Activated CD8-positive, alpha-beta memory T cell treated with anti-CD3 and anti-CD28 coated beads, Interleukin-2, amount 10 ng/mL, durations not matched to agents 7 days and 5 days (primary cell): ENCODE measurements around the gene NUCKS1. TPM values are rescaled to one million over a fixed set of nuclear protein-coding genes. Genes with fewer than 3 reads are reported as not detected.
"Not testable (repeated sequence)": the region's sequence is repeated elsewhere in the genome, so short reads cannot be mapped to it uniquely, and the experiment has no call there.

Source experiments
- ATAC-seq: fragments of 150-1000 bp; cut with Tn5 transposase; one replicate; pipeline ENCODE4 v1.10.0; 2021; ENCODE audit warnings: moderate library complexity
- CTCF ChIA-PET: fragments of 350-600 bp; sonication (Branson Sonifier 250); formaldehyde crosslinking; loops from one replicate; lab custom pipeline; 2021; ENCODE audit warnings: antibody characterized with exemption; lab: Charles Lee
- DNase-seq: peaks from one replicate; pipeline ENCODE4 v3.0.0-alpha.2; 2020
- H3K27ac Mint-ChIP-seq: one replicate; pipeline ENCODE4 v1.8.0; 2021; ENCODE audit warnings: mild to moderate bottlenecking, mixed read lengths
- H3K27me3 Mint-ChIP-seq: one replicate; pipeline ENCODE4 v1.8.0; 2021; ENCODE audit warnings: mixed read lengths
- H3K36me3 Mint-ChIP-seq: one replicate; pipeline ENCODE4 v1.8.0; 2021; ENCODE audit warnings: mild to moderate bottlenecking, mixed read lengths
- H3K4me1 Mint-ChIP-seq: one replicate; pipeline ENCODE4 v1.8.0; 2021; ENCODE audit warnings: mixed read lengths
- H3K4me3 Mint-ChIP-seq: one replicate; pipeline ENCODE4 v1.8.0; 2021; ENCODE audit warnings: mild to moderate bottlenecking, moderate library complexity, mixed read lengths
- H3K9me3 Mint-ChIP-seq: one replicate; pipeline ENCODE4 v1.8.0; 2022; ENCODE audit warnings: low read depth, mixed read lengths
- total RNA-seq, 2 experiments: library from RNA; stranded (reverse); gene quantifications; one replicate each; pipeline ENCODE4 v1.2.3, GENCODE V29; 2021

Gene NUCKS1
- total RNA-seq, 2 experiments from 2014 or later: 179 to 211 TPM

DNA sequence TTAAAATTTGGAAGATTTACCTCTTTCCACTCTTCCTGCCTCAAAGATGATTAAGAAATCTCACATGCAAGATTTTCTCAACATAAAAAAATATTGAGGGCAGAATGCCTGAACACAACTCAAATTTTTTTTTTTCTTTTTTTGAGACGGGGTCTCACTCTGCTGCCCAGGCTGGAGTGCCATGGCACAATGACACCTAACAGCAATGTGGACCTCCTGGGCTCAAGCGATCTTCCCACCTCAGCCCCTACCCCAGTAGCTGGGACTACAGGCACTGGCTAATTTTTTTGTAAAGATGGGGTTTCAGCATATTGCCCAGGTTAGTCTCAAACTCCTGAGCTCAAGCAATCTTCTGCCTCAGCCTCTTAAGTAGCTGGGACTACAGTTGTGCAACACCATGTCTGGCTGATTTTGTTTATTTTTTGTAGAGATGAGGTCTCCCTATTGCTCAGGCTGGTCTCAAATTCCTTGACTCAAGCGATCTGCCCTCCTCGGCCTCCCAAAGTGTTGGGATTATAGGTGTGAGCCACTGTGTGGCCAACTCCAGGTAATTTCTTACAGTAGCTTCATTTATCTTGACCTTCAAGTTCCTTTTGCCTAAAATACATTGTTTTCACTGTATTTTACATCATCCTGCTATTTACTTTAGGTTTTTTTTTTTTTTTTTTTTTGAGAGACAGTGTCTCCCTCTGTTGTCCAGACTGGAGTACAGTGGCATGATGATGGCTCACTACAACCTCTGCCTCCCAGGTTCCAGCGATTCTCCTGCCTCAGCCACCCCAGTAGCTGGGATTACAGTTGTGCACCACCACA, 10.4 kb downstream of the NUCKS1 start:
- Mint-ChIP-seq H3K36me3 (peaks cover 24% of the 10 kb centered on the region), H3K4me1 (peaks cover 42% of the 10 kb centered on the region), H3K9me3 (no peaks in the 10 kb centered on the region), H3K4me3 (no peak overlapping the region), H3K27me3 (no peaks in the 10 kb centered on the region), H3K27ac (no peak overlapping the region)
- no peak for DNase-seq
- CTCF ChIA-PET: interaction anchor here (0.6 to 2.1 kb wide), 6 partner anchors 10 to 738 kb away, joined by 3 to 4 read pairs (median 3); no protein-coding TSS in a partner anchor
- no peak for ATAC-seq

DNA sequence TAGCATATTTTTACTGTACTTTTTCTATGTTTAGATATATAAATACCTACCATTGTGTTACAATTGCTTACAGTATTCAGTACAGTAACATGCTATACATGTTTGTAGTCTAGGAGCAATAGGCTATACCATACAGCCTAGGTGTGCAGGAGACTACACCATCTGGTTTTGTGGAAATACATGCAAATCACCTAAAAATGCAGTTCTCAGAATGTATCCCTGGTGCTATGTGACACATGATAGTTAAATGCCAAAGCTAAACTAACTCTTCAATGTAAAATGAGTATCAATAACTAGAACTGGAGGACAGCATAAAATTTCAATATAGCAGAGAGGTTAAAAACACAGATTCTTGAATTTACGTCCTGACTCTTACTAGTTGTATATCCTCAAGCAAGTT, 14.8 kb downstream of the NUCKS1 start:
- peaks cover 39% of the 10 kb centered on the region for H3K36me3 Mint-ChIP-seq
- no peak overlapping the region for H3K4me3 Mint-ChIP-seq
- DNase-seq (no peak), ATAC-seq (no peak)
- CTCF ChIA-PET: interaction anchor here (0.7 kb wide), 1 partner anchor 48 kb away, joined by 4 read pairs; no protein-coding TSS in a partner anchor
- peaks cover 45% of the 10 kb centered on the region for H3K4me1 Mint-ChIP-seq
- no peaks in the 10 kb centered on the region for H3K9me3 Mint-ChIP-seq
- no peak overlapping the region for H3K27ac Mint-ChIP-seq
- H3K27me3 Mint-ChIP-seq: no peaks in the 10 kb centered on the region

DNA sequence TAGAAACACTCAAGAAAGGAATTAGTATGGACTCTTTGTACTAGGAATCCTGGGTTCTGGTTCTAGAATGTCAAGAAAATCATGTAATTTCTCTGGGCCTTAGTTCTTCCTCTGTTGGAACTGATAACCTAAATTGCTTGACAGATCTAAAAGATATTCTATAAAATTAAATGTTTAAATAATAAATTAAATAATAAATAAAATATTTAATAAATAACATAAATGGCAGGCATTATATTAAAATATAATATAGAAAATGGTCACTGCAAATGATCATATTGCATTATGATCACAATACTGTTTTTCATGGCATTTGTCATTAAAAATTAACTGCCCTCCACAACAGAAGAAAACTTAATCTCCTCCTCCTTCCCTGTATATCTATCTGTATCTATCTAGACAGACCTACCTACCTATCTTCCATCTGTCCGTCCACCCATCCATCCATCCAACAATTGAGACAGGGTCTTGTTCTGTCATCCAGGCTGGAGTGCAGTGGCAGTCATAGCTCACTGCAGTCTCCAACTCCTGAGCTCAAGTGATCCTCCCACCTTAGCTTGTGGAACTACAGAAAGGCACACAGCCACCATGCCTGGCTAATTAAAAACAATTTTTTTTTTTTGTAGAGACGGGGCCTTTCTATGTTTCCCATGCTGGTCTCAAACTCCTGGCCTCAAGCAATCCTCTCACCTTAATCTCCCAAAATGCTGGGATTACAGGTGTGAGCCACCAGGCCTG, 16.4 kb downstream of the NUCKS1 start:
- ATAC-seq (no peak), DNase-seq (no peak)
- H3K4me3 Mint-ChIP-seq: no peak overlapping the region
- peaks cover 41% of the 10 kb centered on the region for H3K36me3 Mint-ChIP-seq
- H3K27ac Mint-ChIP-seq: peak overlapping the region; percentile 12
- CTCF ChIA-PET: interaction anchor here (0.6 to 2.6 kb wide), 2 partner anchors 22 to 93 kb away, joined by 3 to 10 read pairs; no protein-coding TSS in a partner anchor
- H3K27me3 Mint-ChIP-seq: no peaks in the 10 kb centered on the region
- no peaks in the 10 kb centered on the region for H3K9me3 Mint-ChIP-seq
- peaks cover 37% of the 10 kb centered on the region for H3K4me1 Mint-ChIP-seq

DNA sequence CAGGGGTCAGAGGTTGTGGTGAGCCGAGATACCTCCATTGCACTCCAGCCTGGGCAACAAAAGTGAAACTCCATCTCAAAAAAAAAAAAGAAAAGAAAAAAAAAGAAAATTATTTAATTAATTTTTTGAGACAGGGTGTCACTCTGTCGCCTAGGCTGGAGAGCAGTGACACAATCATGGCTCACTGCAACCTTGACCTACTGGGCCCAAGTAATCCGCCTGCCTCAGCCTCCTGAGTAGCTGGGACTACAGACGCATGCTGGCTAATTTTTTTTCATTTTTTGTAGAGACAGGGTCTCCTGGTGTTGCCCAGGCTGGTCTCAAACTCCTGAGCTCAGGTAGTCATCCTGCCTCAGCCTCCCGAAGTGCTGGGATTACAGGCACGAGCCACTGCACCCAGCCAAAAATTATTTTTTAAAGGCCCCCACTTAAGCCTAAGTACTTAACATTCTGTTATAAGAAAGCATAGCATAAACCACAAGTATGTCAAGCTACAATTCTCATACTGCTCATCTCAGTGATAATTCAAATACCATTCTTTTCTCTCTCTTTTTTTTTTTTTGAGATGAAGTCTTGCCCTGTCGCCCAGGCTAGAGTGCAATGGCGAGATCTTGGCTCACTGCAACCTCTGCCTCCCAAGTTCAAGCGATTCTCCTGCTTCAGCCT, 19.9 kb downstream of the NUCKS1 start:
- CTCF ChIA-PET: interaction anchor here (0.9 to 2.0 kb wide), 4 partner anchors 9 to 247 kb away, joined by 3 to 4 read pairs (median 4); no protein-coding TSS in a partner anchor
- H3K36me3 Mint-ChIP-seq: peaks cover 55% of the 10 kb centered on the region
- H3K27ac Mint-ChIP-seq: no peak overlapping the region
- no peaks in the 10 kb centered on the region for H3K9me3 Mint-ChIP-seq
- no peak overlapping the region for H3K4me3 Mint-ChIP-seq
- ATAC-seq (no peak), DNase-seq (no peak)
- peaks cover 29% of the 10 kb centered on the region for H3K4me1 Mint-ChIP-seq
- no peaks in the 10 kb centered on the region for H3K27me3 Mint-ChIP-seq

DNA sequence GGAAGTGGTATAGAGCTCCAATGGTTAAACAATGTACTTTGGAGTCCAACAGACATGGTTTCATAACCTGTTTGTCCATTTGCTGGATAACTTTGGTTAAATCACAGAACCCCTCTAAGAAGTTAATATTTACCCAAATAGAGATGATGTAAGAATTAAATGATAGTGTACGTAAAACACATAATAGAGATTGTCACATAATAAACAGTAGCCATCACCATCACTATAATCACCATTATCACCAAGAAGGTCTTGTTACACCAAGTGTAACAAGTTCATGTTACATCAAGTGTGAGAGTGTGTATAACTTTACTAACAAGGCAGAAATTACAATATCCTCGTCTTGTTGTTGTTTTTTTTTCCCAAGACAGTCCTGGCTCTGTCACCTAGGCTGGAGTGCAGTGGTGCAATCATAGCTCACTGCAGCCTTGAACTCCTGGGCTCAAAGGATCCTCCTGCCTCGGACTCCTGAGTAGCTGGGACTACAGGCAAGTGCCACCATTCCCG, 23.3 kb downstream of the NUCKS1 start:
- Mint-ChIP-seq H3K4me1 (peaks cover 19% of the 10 kb centered on the region), H3K27me3 (no peaks in the 10 kb centered on the region), H3K36me3 (peaks cover 58% of the 10 kb centered on the region), H3K4me3 (no peak overlapping the region), H3K9me3 (no peaks in the 10 kb centered on the region), H3K27ac (no peak overlapping the region)
- CTCF ChIA-PET: interaction anchor here (1.3 to 4.2 kb wide), 2 partner anchors 15 to 16 kb away, joined by 4 to 26 read pairs; no protein-coding TSS in a partner anchor
- DNase-seq (no peak), ATAC-seq (no peak)

DNA sequence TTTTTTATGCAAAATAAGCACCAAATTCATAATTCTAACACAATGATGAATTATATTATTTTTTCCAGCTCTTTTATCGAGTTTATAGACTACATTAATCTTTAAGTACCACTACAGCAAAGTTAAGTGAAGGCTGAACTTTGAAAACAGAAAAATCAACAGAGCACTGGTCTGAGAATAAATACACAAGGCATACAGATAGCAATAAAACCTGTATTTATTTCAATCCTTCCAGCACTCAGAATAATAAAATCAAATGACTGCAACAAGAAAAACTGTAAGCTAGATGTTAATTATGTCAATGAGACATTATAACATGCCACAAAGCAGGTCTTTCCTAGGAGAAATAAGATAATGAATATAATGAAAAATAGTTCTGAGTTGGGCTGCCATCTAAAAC, 24.5 kb downstream of the NUCKS1 start:
- Mint-ChIP-seq H3K27me3 (no peaks in the 10 kb centered on the region), H3K36me3 (peaks cover 58% of the 10 kb centered on the region), H3K4me3 (no peak overlapping the region), H3K27ac (no peak overlapping the region), H3K4me1 (peaks cover 18% of the 10 kb centered on the region), H3K9me3 (no peaks in the 10 kb centered on the region)
- ATAC-seq (no peak), DNase-seq (no peak)
- CTCF ChIA-PET: interaction anchor here (0.8 to 4.2 kb wide), 4 partner anchors 12 to 196 kb away, joined by 3 to 26 read pairs (median 4); no protein-coding TSS in a partner anchor

DNA sequence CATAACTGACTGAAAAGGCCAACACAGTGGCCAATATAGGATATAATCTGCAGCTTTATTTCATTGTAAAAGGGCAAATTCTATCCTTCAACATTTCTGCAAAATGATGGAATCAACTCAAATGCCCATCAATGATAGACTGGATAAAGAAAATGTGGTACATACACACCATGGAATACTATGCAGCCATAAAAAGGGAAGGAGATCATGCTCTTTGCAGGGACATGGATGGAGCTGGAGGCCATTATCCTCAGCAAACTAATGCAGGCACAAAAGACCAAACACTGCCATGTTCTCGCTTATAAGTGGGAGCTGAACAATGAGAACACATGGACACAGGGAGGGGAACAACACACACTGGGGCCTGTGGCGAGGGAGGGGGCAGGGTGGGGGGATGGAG, 29.2 kb downstream of the NUCKS1 start:
- not testable (repeated sequence) for H3K9me3 Mint-ChIP-seq, DNase-seq, ATAC-seq, H3K27ac Mint-ChIP-seq, H3K27me3 Mint-ChIP-seq, H3K4me3 Mint-ChIP-seq
- CTCF ChIA-PET: interaction anchor here (1.0 to 3.2 kb wide), 5 partner anchors 10 to 493 kb away, joined by 3 to 12 read pairs (median 3); partner anchors contain the start of gene TMCC2
- H3K36me3 Mint-ChIP-seq: peaks cover 67% of the 10 kb centered on the region
- H3K4me1 Mint-ChIP-seq: peaks cover 25% of the 10 kb centered on the region

DNA sequence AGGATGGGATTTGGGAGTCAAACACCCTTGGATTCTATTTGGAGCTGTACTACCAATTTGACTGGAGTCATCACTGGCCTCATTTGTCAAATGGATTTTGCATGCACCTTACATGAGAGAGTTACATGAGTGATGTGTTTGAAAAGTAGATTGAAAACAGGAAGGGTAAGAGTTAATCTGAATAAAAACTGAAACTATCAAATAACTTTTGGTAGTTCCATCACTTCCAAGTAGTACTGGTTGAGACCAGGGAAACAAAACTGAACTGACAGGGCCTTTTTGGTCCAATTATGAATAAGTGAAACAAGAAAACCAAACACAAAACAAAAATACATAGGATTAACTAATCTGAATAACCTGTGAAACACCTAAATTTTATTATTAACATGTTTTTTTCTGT, 30.2 kb downstream of the NUCKS1 start:
- no peaks in the 10 kb centered on the region for H3K27me3 Mint-ChIP-seq
- DNase-seq (no peak), ATAC-seq (peak; percentile 42)
- peak overlapping the region; percentile 58 for H3K27ac Mint-ChIP-seq
- H3K4me3 Mint-ChIP-seq: no peak overlapping the region
- no peaks in the 10 kb centered on the region for H3K9me3 Mint-ChIP-seq
- CTCF ChIA-PET: interaction anchor here (3.2 kb wide), 1 partner anchor 60 kb away, joined by 12 read pairs; no protein-coding TSS in a partner anchor
- H3K4me1 Mint-ChIP-seq: peaks cover 24% of the 10 kb centered on the region
- peaks cover 67% of the 10 kb centered on the region for H3K36me3 Mint-ChIP-seq

DNA sequence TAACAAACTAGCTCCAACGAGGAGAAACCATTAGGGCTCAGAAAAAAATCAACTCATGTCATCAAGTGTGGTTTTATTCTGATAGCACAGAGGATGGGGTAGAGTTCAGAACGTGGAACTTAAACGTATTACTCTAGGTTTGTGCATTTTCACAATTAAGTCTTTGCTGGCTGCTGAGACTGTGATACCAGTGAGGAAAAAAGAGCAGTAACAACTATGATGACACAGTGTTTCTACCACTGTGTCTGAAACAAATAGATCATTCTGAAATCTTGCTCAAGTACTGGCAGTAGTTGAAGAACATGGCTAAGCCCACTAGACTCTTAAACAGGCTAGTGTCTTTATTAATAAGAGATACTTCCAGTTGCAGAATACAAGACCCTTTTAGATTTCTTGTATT, 31.0 kb downstream of the NUCKS1 start:
- peaks cover 25% of the 10 kb centered on the region for H3K4me1 Mint-ChIP-seq
- no peak for ATAC-seq
- peaks cover 64% of the 10 kb centered on the region for H3K36me3 Mint-ChIP-seq
- no peaks in the 10 kb centered on the region for H3K9me3 Mint-ChIP-seq
- no peak for DNase-seq
- CTCF ChIA-PET: no interaction called here
- H3K4me3 Mint-ChIP-seq: no peak overlapping the region
- no peaks in the 10 kb centered on the region for H3K27me3 Mint-ChIP-seq
- H3K27ac Mint-ChIP-seq: no peak overlapping the region

DNA sequence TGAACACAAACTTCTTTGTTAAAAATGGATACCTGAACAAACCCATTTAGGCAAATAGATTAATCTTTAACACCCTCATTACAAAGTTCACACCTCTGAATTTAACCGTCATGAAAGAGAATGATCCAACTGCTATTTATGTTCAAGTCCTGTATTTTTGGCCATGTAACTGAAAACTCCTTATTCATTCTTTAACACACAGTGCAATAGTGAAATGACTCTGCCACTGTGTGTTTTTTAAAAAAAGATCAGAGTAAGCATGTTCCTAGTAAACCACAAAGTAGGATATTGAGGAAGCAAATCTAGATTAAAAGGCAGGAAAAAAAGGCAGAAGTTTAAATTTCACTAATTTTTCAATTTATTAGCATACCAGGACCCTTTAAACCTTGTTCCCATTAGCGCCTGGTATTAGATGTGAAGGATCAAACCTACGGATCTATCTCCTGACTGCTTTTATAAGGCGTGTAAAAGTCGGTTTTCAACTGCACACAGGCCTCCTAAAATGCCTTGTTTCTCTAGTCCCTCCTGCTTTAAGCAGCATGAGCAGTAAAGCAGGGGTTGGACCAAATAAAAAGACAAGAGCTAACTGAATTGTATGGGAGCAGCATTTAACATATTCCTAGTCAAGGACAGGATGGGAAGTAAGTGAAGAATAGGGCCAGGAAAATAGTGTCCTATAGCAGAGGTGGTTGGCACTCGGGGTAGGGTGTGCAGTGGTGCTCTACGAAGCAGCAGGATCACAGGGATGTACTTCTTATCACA, 33.4 kb downstream of the NUCKS1 start:
- CTCF ChIA-PET: interaction anchor here (1.1 kb wide), 1 partner anchor 59 kb away, joined by 3 read pairs; no protein-coding TSS in a partner anchor
- DNase-seq: no peak
- peaks cover 51% of the 10 kb centered on the region for H3K36me3 Mint-ChIP-seq
- H3K27me3 Mint-ChIP-seq: no peaks in the 10 kb centered on the region
- ATAC-seq: no peak
- no peaks in the 10 kb centered on the region for H3K9me3 Mint-ChIP-seq
- H3K27ac Mint-ChIP-seq: no peak overlapping the region
- H3K4me3 Mint-ChIP-seq: no peak overlapping the region
- H3K4me1 Mint-ChIP-seq: peaks cover 22% of the 10 kb centered on the region

DNA sequence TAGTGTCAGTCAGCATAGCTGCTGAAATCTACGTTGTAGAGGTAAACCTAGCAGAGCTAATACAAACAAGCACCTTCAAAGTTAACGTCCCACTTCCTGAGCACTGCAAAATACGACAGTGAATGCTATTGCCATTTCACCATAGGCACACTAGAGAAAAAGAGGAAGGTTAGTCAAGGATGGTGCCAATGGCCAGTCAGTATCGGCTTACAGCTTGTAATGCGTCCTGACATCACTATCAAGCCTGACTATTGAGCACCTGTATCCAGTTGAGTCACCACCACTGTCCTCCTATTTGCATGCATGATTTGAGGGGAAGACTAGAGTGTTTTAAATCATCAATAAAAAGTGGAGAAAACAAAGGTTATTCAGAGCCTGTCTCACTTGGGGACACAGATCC, 34.4 kb downstream of the NUCKS1 start:
- Mint-ChIP-seq H3K9me3 (no peaks in the 10 kb centered on the region), H3K36me3 (peaks cover 50% of the 10 kb centered on the region), H3K27ac (no peak overlapping the region), H3K4me3 (no peak overlapping the region), H3K4me1 (peaks cover 22% of the 10 kb centered on the region), H3K27me3 (no peaks in the 10 kb centered on the region)
- no peak for DNase-seq
- no peak for ATAC-seq
- CTCF ChIA-PET: interaction anchor here (0.9 to 9.5 kb wide), 3 partner anchors 16 to 262 kb away, joined by 3 to 153 read pairs (median 3); no protein-coding TSS in a partner anchor

DNA sequence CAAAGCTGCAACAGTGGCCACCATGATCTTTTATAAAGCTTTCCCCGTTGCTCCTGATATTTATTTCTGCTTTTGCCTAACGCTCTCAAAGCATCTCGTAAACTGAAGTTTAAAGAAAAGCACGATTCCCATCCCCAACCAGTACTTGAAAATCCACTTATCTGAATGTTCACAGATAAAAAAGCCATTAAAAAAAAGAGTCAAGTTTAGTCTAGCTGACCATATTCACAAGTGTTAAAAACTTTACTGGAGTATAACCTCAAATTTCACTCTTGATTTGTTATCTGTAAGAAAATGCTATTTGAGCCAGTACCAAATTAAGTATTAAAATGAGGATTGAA, 35.1 kb downstream of the NUCKS1 start:
- H3K27ac Mint-ChIP-seq: peak overlapping the region; percentile 44
- no peak for ATAC-seq
- DNase-seq: no peak
- CTCF ChIA-PET: interaction anchor here (0.9 to 9.5 kb wide), 4 partner anchors 16 to 262 kb away, joined by 3 to 153 read pairs (median 3); no protein-coding TSS in a partner anchor
- no peaks in the 10 kb centered on the region for H3K9me3 Mint-ChIP-seq
- H3K4me3 Mint-ChIP-seq: no peak overlapping the region
- peaks cover 46% of the 10 kb centered on the region for H3K36me3 Mint-ChIP-seq
- H3K27me3 Mint-ChIP-seq: no peaks in the 10 kb centered on the region
- peaks cover 15% of the 10 kb centered on the region for H3K4me1 Mint-ChIP-seq
